MM.1S (cell line): ENCODE data around the gene MRPL37.

Experiments
- DNase-seq: peaks from one replicate; pipeline ENCODE4 v3.0.0-alpha.2; 2015
- H2AFZ ChIP-seq: fragments of 300-600 bp; sonication (generic); 2 replicates; pipeline ENCODE4 v1.6.0; 2016; ENCODE audit warnings: antibody characterized with exemption, low read length
- H3F3A ChIP-seq: fragments of 300-600 bp; sonication (generic); 2 replicates; pipeline ENCODE4 v1.6.1; 2016; ENCODE audit warnings: mild to moderate bottlenecking, antibody characterized with exemption, low read length, moderate library complexity, mixed read lengths; ENCODE audit not compliant: insufficient read depth
- H3K27ac ChIP-seq: fragments of 300-600 bp; sonication (generic); 2 replicates; pipeline ENCODE4 v1.5.1; 2016; ENCODE audit warnings: mild to moderate bottlenecking, low read length
- H3K27me3 ChIP-seq: fragments of 300-600 bp; sonication (generic); replicated peaks from 2 replicates; pipeline ENCODE4 v1.6.0; 2016; ENCODE audit warnings: low read length; ENCODE audit not compliant: insufficient read depth
- H3K36me3 ChIP-seq: fragments of 300-600 bp; sonication (generic); replicated peaks from 2 replicates; pipeline ENCODE4 v1.6.1; 2016; ENCODE audit warnings: mild to moderate bottlenecking, low read length, mixed read lengths; ENCODE audit not compliant: insufficient read depth
- H3K4me1 ChIP-seq: fragments of 300-600 bp; sonication (generic); 2 replicates; pipeline ENCODE4 v1.6.1; 2016; ENCODE audit warnings: low read length, mixed read lengths
- H3K4me2 ChIP-seq: fragments of 300-600 bp; sonication (generic); 2 replicates; pipeline ENCODE4 v1.6.0; 2016; ENCODE audit warnings: low read depth, low read length
- H3K4me3 ChIP-seq: fragments of 300-600 bp; sonication (generic); 2 replicates; pipeline ENCODE4 v1.5.1; 2016; ENCODE audit warnings: low read length, mixed read lengths
- H3K79me2 ChIP-seq: fragments of 300-600 bp; sonication (generic); 2 replicates; pipeline ENCODE4 v1.6.1; 2016; ENCODE audit warnings: mixed run types, low read length, mixed read lengths
- H3K9ac ChIP-seq: fragments of 300-600 bp; sonication (generic); 2 replicates; pipeline ENCODE4 v1.6.1; 2016; ENCODE audit warnings: low read length, mixed read lengths
- H3K9me2 ChIP-seq: fragments of 300-600 bp; sonication (generic); replicated peaks from 2 replicates; pipeline ENCODE4 v1.6.1; 2016; ENCODE audit warnings: mild to moderate bottlenecking, low read length, mixed read lengths; ENCODE audit not compliant: insufficient read depth
- H3K9me3 ChIP-seq: fragments of 300-600 bp; sonication (generic); replicated peaks from 2 replicates; pipeline ENCODE4 v1.6.1; 2016; ENCODE audit warnings: mild to moderate bottlenecking, low read length, mixed read lengths; ENCODE audit not compliant: insufficient read depth
- H4K20me1 ChIP-seq: fragments of 300-600 bp; sonication (generic); 2 replicates; pipeline ENCODE4 v1.6.1; 2016; ENCODE audit warnings: mild to moderate bottlenecking, low read length, moderate library complexity, mixed read lengths; ENCODE audit not compliant: insufficient read depth
- EZH2 ChIP-seq: fragments of 300-600 bp; sonication (generic); optimal IDR thresholded peaks from 2 replicates; pipeline ENCODE3; 2017; ENCODE audit warnings: low read depth, mild to moderate bottlenecking, antibody characterized with exemption, low read length, mixed read lengths
- EZH2phosphoT487 ChIP-seq: fragments of 300-600 bp; sonication (generic); IDR thresholded peaks from 2 replicates; pipeline ENCODE4 v1.6.1; 2018; ENCODE audit warnings: antibody characterized with exemption, low read length
- TF ChIP-seq, protein P1 (sequence below): fragments of 300-600 bp; sonication (generic); IDR thresholded peaks from 2 replicates; pipeline ENCODE4 v1.5.1; 2016; ENCODE audit warnings: antibody characterized with exemption, low read length, mixed read lengths

The MRPL37 gene

DNA sequence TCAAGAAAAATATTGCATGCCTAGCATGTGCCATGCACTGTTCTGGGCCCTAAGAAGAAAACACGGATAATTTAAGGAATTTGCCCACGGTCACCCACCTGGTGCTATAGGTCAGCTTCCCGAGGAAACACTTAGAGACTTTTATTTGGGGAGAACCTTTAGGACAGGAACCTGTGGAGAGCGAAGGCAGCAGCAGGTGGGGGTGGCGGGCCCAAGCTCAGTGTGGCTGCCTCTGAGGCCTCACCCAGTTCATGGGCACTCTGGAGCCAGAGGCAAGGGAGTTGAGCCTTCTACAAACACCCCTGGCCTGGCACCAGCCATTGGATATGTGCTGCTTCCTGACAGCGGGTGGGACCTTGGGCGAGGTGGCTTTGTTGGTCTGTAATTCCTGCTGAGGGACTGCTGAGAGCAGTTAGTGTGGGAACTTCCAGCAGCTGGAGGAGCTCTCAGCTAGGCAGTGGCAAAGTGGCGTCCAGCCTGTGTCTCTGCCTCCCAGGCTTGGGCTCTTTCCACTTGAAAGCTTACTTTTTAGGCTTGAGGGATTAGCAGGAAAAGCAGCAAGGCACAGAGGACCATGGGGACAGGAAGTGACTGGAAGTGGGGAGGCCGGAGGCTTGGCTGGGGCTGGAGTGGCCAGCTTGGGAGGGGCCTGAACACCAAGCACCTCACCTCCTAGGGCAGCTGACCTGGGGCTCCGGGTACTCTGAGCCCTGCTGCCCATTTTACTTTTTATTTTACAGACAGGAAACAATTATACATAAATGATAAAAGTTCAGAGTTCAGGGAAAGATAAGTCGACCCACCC, 19.1 kb downstream of the MRPL37 start:
- no peak for DNase-seq
- Histone ChIP-seq H3K9ac (no peak overlapping the region), H4K20me1 (no peaks in the 10 kb centered on the region), H3K4me2 (no peak overlapping the region), H3K4me1 (no peaks in the 10 kb centered on the region), H3K4me3 (no peak overlapping the region), H2AFZ (no peak overlapping the region), H3K36me3 (peaks cover 21% of the 10 kb centered on the region), H3K79me2 (no peaks in the 10 kb centered on the region), H3K27me3 (no peaks in the 10 kb centered on the region), H3K9me3 (no peaks in the 10 kb centered on the region), H3F3A (no peaks in the 10 kb centered on the region), H3K27ac (no peak overlapping the region), H3K9me2 (no peaks in the 10 kb centered on the region)
- TF ChIP-seq EZH2phosphoT487: no peak
- no peak for TF ChIP-seq EZH2
- TF ChIP-seq, protein P1, sequence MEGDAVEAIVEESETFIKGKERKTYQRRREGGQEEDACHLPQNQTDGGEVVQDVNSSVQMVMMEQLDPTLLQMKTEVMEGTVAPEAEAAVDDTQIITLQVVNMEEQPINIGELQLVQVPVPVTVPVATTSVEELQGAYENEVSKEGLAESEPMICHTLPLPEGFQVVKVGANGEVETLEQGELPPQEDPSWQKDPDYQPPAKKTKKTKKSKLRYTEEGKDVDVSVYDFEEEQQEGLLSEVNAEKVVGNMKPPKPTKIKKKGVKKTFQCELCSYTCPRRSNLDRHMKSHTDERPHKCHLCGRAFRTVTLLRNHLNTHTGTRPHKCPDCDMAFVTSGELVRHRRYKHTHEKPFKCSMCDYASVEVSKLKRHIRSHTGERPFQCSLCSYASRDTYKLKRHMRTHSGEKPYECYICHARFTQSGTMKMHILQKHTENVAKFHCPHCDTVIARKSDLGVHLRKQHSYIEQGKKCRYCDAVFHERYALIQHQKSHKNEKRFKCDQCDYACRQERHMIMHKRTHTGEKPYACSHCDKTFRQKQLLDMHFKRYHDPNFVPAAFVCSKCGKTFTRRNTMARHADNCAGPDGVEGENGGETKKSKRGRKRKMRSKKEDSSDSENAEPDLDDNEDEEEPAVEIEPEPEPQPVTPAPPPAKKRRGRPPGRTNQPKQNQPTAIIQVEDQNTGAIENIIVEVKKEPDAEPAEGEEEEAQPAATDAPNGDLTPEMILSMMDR: no peak

- Histone ChIP-seq H3K4me2 (no peak overlapping the region), H3K4me3 (no peak overlapping the region), H3K79me2 (no peaks in the 10 kb centered on the region), H3K27ac (no peak overlapping the region), H3K9ac (no peak overlapping the region), H4K20me1 (no peaks in the 10 kb centered on the region), H3K27me3 (no peaks in the 10 kb centered on the region), H3K9me3 (no peaks in the 10 kb centered on the region), H2AFZ (no peak overlapping the region), H3K9me2 (no peaks in the 10 kb centered on the region), H3F3A (no peaks in the 10 kb centered on the region), H3K4me1 (no peaks in the 10 kb centered on the region), H3K36me3 (peaks cover 17% of the 10 kb centered on the region)
- TF ChIP-seq EZH2phosphoT487: no peak
- TF ChIP-seq EZH2: no peak
- TF ChIP-seq, protein P1: no peak
- no peak for DNase-seq
Measured at GRCh38 chr1:54219688-54220003, 19.7 kb downstream of the MRPL37 start.

DNA sequence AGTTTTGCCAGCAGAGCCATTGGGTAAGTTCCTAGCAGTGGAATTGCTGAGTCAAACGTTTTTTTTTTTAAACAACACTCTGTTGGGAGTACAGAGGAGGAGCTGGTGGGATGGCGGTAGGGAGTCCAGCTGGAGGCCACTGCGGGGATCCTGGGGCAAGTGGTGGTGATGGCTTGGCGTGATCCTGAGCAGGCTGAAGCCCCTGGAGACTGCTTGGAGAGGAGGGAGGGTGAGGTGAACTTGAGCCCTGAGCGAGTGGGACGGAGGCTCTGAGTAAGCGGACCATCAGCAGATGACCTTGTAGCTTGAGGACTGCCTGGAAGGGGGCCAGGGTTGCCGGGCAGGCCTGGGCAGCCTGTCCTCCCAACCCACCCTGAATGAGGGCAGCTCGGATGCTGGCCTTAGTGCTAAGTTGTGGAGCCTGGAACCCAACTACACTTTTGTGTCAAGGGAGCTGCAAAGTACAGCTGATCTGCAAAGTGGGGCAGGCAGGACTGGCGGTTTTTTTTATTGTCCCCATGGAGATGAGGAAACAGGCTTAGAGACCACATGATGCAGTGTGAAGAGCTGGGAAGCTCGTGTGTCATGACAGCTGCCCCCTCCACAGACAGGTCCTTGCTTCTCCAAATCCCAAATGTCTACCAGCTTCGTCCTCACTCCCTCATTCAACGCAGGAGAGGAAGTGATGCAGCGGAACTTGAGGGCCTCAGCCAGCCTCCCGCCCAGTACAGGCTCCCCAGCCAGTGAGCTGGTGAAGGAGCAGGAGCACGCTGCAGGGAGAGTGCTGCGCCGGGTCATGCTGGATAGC, 20.2 kb downstream of the MRPL37 start:
- Histone ChIP-seq H3K9ac (no peak overlapping the region), H3K27me3 (no peaks in the 10 kb centered on the region), H4K20me1 (no peaks in the 10 kb centered on the region), H3K79me2 (no peaks in the 10 kb centered on the region), H3K27ac (no peak overlapping the region), H3K4me1 (no peaks in the 10 kb centered on the region), H3K4me2 (no peak overlapping the region), H3K9me2 (no peaks in the 10 kb centered on the region), H3K9me3 (no peaks in the 10 kb centered on the region), H3K4me3 (no peak overlapping the region), H3F3A (no peaks in the 10 kb centered on the region), H3K36me3 (peaks cover 14% of the 10 kb centered on the region), H2AFZ (no peak overlapping the region)
- no peak for DNase-seq
- TF ChIP-seq EZH2phosphoT487 (no peak), EZH2 (no peak)
- TF ChIP-seq, protein P1: no peak
